ENCODE data around the gene ATP2B1. TPM values are rescaled to one million over a fixed set of nuclear protein-coding genes. Genes with fewer than 3 reads are reported as not detected.

Gene ATP2B1
- total RNA-seq, 1 donor: 99.9 TPM

- Histone ChIP-seq H3K9me3 (ENCODE audit: low read depth, low read length) (no peaks in the 10 kb centered on the region), H3K27ac (ENCODE audit: low read depth, low read length) (no peak overlapping the region), H2AFZ (ENCODE audit: low read length) (no peak overlapping the region), H3K4me2 (ENCODE audit: insufficient read depth, low read length) (no peak overlapping the region), H3K27me3 (ENCODE audit: insufficient read depth, low read length) (no peaks in the 10 kb centered on the region), H3K36me3 (ENCODE audit: insufficient read depth, low read length) (no peaks in the 10 kb centered on the region), H3K4me1 (ENCODE audit: insufficient read depth, low read length) (peaks cover 3% of the 10 kb centered on the region), H4K20me1 (ENCODE audit: insufficient read depth, low read length) (peaks cover 10% of the 10 kb centered on the region), H3K79me2 (ENCODE audit: insufficient read depth, low read length) (peaks cover 100% of the 10 kb centered on the region), H3K4me3 (ENCODE audit: insufficient read depth, low read length) (no peak overlapping the region)
- no peak for TF ChIP-seq CTCF (IDR thresholded peaks at IDR 0.05; ENCODE audit: extremely low read depth, low read depth, low read length)
- no peak for DNase-seq (ENCODE audit: insufficient read length, low spot score, missing footprints)
These were observed 31.7 kb downstream of the ATP2B1 start for GRCh38 chr12:89676930-89677329.

- H2AFZ ChIP-seq (ENCODE audit: low read length): no peak overlapping the region
- H3K4me1 ChIP-seq (ENCODE audit: insufficient read depth, low read length): peaks cover 10% of the 10 kb centered on the region
- H3K4me2 ChIP-seq (ENCODE audit: insufficient read depth, low read length): no peak overlapping the region
- DNase-seq (ENCODE audit: insufficient read length, low spot score, missing footprints): no peak
- no peak overlapping the region for H3K27ac ChIP-seq (ENCODE audit: low read depth, low read length)
- no peaks in the 10 kb centered on the region for H3K27me3 ChIP-seq (ENCODE audit: insufficient read depth, low read length)
- no peaks in the 10 kb centered on the region for H3K36me3 ChIP-seq (ENCODE audit: insufficient read depth, low read length)
- H4K20me1 ChIP-seq (ENCODE audit: insufficient read depth, low read length): peaks cover 11% of the 10 kb centered on the region
- no peak overlapping the region for H3K4me3 ChIP-seq (ENCODE audit: insufficient read depth, low read length)
- no peaks in the 10 kb centered on the region for H3K9me3 ChIP-seq (ENCODE audit: low read depth, low read length)
- no peak for TF ChIP-seq CTCF (IDR thresholded peaks at IDR 0.05; ENCODE audit: extremely low read depth, low read depth, low read length)
- peaks cover 100% of the 10 kb centered on the region for H3K79me2 ChIP-seq (ENCODE audit: insufficient read depth, low read length)
These were observed 34.2 kb downstream of the ATP2B1 start for GRCh38 chr12:89674326-89674942.

GRCh38 chr12:89673603-89674002, 35.0 kb downstream of the ATP2B1 start:
- Histone ChIP-seq H3K4me3 (ENCODE audit: insufficient read depth, low read length) (no peak overlapping the region), H3K79me2 (ENCODE audit: insufficient read depth, low read length) (peaks cover 100% of the 10 kb centered on the region), H4K20me1 (ENCODE audit: insufficient read depth, low read length) (peaks cover 10% of the 10 kb centered on the region), H3K27ac (ENCODE audit: low read depth, low read length) (no peak overlapping the region), H3K27me3 (ENCODE audit: insufficient read depth, low read length) (no peaks in the 10 kb centered on the region), H3K4me2 (ENCODE audit: insufficient read depth, low read length) (no peak overlapping the region), H3K36me3 (ENCODE audit: insufficient read depth, low read length) (no peaks in the 10 kb centered on the region), H2AFZ (ENCODE audit: low read length) (no peak overlapping the region), H3K9me3 (ENCODE audit: low read depth, low read length) (no peaks in the 10 kb centered on the region), H3K4me1 (ENCODE audit: insufficient read depth, low read length) (peaks cover 10% of the 10 kb centered on the region)
- no peak for DNase-seq (ENCODE audit: insufficient read length, low spot score, missing footprints)
- no peak for TF ChIP-seq CTCF (IDR thresholded peaks at IDR 0.05; ENCODE audit: extremely low read depth, low read depth, low read length)

GRCh38 chr12:89672589-89672979, 36.1 kb downstream of the ATP2B1 start:
- no peaks in the 10 kb centered on the region for H3K9me3 ChIP-seq (ENCODE audit: low read depth, low read length)
- no peak overlapping the region for H3K4me3 ChIP-seq (ENCODE audit: insufficient read depth, low read length)
- H3K27ac ChIP-seq (ENCODE audit: low read depth, low read length): no peak overlapping the region
- TF ChIP-seq CTCF (IDR thresholded peaks at IDR 0.05; ENCODE audit: extremely low read depth, low read depth, low read length): no peak
- H3K4me2 ChIP-seq (ENCODE audit: insufficient read depth, low read length): no peak overlapping the region
- H3K79me2 ChIP-seq (ENCODE audit: insufficient read depth, low read length): peaks cover 100% of the 10 kb centered on the region
- no peaks in the 10 kb centered on the region for H3K36me3 ChIP-seq (ENCODE audit: insufficient read depth, low read length)
- H3K27me3 ChIP-seq (ENCODE audit: insufficient read depth, low read length): no peaks in the 10 kb centered on the region
- H2AFZ ChIP-seq (ENCODE audit: low read length): no peak overlapping the region
- peaks cover 5% of the 10 kb centered on the region for H4K20me1 ChIP-seq (ENCODE audit: insufficient read depth, low read length)
- H3K4me1 ChIP-seq (ENCODE audit: insufficient read depth, low read length): peaks cover 9% of the 10 kb centered on the region
- DNase-seq (ENCODE audit: insufficient read length, low spot score, missing footprints): no peak
